NCI-H748 (cell line): ENCODE data around the gene TYMP.

Experiments
- DNase-seq: peaks from one replicate; lab custom pipeline; 2025; ENCODE audit not compliant: unreplicated experiment; lab: John Stamatoyannopoulos, UW

The TYMP gene

GRCh38 chr22:50563413-50564160 lies 33.8 kb upstream of the TYMP start:
- DNase-seq, result no peak

DNA sequence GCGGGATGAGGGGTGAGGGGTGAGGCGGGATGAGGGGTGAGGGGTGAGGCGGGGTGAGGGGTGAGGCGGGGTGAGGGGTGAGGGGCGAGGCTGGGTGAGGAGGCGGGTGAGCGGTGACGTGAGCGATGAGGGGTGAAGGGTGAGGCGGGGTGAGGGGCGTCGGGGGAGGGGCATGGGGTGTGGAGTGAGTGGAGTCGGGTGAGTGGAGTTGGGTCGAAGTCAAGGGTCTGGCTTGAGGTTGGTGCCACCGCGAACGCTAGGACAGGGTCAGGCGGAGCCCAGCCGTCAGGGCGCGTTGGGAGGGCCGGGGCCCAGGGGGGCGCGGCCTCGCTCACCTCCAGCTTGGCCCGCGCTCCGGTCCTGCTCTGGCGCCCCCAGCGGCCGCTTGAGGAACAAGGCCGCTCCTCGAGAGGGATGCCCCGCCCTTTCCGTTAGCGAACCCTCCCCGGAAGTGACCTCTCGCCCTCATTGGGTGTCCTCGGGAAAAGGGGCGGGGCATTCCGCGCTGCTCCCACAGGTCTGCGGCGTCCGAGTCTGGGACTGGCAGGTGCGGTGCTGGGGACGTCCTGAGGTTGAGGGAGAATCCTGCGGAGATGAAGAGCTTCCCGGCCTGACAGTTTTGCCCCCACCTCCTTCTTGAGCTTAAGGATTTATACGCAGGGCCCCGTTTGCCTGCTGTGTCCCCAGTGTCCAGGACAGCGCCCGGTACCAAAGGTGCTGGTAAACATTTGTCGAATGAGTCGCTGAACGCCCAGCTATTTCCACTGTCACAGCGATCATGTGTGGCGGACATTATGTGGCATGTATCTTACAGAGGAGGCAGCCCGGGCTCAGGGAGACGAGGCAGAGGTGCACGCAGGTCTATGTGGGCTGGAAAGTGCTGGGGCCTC lies 33.0 kb upstream of the TYMP start, which contains the start of gene SYCE3:
Gene SYCE3, minus strand, starts transcription at position 397 of the 890 bp plus-strand sequence. CDS start 6,514 bp downstream, outside the sequence.
- DNase-seq, result peak; percentile 97

DNA sequence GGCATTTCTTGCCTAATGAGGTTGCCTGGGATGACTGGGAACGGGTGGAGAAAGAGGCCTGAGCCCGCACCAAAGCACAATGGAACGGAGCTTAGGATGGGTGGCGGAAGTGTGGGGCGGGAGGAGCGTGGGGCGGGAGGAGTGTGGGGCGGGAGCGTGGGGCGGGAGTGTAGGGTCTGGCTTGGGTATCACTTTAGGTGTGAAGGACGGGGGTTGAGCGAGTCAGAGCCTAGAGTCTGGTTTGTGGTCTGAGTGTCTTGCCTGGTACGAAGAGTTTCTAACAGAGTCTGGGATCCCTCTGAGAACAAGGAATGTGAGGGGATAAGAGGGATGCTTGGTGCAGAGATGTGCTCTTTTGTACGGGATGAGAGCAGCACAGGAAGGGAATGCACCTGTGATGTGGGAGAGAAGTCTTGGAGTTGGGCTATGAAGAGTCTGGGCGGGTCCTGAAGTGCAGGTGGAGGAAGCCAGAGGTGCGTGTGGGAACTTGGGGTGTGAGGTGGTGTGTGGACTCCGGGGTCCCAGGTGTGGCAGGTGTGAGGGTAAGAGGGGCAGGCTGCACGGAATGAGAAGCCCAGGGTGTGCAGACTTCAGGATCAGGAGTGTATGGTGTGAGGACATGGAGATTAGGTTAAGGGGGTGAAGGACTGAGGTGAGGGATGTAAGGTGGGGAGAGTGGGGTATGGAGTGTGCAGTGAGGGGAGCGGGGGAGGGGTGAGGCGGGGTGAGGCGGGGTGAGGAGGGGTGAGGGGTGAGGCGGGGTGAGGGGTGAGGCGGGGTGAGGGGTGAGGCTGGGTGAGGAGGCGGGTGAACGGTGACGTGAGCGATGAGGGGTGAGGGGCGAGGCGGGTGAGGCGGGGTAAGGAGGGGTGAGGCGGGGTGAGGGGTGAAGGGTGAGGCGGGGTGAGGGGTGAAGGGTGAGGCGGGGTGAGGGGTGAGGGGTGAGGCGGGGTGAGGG lies 31.9 kb upstream of the TYMP start:
- DNase-seq, result no peak

GRCh38 chr22:50560034-50560433 lies 30.2 kb upstream of the TYMP start:
- DNase-seq, result no peak

DNA sequence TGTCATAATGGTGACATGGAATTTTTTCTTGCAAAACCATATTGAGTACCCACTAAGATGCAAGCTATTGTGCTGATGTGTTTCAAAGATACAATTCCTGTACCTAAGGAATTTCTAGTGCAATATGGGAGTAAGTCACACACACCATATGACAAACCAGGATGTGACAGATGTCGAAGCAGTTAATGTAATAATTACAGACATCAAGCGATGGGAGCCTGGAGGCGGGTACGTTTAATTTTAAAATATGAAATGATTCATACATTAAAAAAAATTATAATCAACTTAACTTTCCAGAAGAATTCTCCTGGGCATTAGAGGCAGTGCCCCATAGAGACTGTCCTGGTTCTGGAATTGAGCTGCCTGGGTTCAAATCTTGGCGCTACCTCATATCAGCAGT lies 26.9 kb upstream of the TYMP start:
- no peak for DNase-seq

DNA sequence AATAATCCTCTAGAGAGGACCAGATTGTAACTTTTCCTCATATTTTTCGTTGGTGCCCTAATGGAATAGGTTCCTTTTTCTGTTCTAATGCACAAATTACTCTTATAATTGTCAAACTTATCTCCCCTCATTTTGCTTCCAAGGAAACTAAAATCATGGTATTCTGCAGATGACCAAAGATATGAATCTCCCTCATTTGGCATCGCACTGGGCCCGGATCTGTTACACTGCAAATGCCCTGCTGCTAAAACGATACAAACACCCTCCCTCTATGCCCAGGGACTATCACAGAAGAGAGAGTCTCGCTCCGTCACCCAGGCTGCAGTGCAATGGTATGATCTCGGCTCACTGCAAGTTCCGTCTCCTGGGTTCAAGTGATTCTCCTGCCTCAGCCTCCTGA lies 23.5 kb upstream of the TYMP start:
- no peak for DNase-seq

DNA sequence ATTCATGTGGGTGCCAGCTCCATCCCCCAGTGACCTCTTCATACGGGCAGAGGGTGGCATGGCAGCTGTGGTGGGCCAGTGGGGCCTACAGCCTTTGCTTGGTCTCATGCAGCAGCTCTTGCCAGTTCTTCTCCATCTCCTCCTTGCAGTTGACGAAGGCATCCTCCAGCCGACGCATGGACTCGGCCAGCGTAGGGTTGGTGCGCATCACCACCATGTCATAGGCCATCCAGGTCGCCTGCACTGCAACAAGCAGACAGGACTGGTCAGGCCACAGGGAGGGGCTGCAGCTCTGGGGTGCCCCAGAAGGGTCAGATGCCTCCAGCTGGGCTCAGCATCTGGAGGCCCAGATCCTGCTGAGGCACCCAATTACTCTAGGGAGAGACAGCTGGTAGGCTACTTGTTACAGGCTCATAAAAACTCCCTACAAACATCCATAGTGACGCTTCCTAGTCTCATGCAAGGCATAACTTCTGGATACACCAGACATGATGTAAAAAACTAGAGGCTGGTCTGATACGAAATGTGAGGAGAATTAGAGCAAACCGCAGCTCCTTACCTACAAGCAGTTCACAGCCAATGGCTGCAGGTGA lies 21.4 kb upstream of the TYMP start:
- no peak for DNase-seq

- no peak for DNase-seq
These were observed 20.6 kb upstream of the TYMP start for GRCh38 chr22:50550395-50550794.

DNA sequence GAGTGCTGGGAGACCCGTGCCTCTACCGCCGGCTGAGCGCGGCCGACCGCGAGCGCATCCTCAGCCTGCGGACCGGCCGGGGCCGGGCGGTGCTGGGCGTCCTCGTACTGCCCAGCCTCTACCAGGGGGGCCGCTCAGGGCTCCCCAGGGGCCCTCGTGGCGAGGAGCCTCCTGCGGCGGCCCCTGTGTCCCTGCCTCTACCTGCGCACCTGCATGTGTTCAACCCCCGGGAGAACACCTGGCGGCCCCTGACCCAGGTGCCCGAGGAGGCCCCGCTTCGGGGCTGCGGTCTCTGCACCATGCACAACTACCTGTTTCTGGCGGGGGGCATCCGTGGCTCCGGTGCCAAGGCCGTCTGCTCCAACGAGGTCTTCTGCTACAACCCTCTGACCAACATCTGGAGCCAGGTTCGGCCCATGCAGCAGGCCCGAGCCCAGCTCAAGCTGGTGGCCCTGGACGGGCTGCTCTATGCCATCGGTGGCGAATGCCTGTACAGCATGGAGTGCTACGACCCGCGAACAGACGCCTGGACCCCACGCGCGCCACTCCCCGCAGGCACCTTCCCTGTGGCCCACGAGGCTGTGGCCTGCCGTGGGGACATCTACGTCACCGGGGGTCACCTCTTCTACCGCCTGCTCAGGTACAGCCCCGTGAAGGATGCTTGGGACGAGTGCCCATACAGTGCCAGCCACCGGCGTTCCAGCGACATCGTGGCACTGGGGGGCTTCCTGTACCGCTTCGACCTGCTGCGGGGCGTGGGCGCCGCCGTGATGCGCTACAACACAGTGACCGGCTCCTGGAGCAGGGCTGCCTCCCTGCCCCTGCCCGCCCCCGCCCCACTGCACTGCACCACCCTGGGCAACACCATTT lies 19.3 kb upstream of the TYMP start:
- DNase-seq, result no peak

- DNase-seq, result no peak
These were observed 18.5 kb upstream of the TYMP start for GRCh38 chr22:50548040-50548920.

DNA sequence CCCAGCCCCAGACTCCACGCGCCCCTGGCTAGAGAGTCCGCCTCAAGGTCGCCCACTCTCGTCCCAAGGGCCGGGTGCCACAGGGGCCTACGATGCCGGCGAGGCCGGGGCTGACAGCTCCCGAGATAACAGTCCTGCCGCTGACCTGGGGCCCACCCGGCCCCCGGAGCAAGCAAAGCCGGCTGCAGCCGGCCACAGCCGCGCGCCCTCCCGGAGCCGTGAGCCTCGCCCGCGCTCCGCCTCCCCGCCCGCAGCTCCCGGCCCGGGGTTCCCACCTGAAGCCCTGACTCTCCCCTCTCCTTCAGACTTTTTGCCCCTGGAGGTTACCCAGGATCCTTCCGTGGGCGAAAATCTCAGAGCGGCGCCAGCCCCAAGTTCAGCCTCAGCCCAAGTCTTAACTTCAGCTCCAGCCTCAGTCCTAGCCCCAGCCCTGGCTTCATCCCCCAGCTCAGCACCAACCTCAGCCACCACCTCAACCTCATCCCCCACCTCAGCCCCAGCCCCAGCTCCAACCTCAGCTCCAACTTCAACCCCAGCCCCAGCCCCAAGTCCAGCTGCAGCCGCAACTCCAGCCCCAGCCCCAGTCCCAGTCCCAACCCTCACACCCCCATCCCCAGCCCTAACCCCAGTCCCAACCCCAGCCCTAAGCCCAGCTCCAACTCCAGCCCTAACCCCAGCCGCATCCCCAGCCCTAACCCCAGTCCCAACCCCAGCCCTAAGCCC lies 17.6 kb upstream of the TYMP start:
- DNase-seq, result no peak

GRCh38 chr22:50546326-50547262 lies 16.8 kb upstream of the TYMP start:
- no peak for DNase-seq

- DNase-seq, result no peak
These were observed 15.9 kb upstream of the TYMP start, which contains the start of gene KLHDC7B for GRCh38 chr22:50545522-50546325. Gene KLHDC7B (plus strand): TSS chr22:50545899. CDS start chr22:50546244, 345 bp downstream.

- DNase-seq, result no peak
These were observed 15.0 kb upstream of the TYMP start for GRCh38 chr22:50544746-50545253.

- peak; percentile 53 for DNase-seq
These were observed 14.4 kb upstream of the TYMP start for GRCh38 chr22:50544078-50544745.
